Choroid plexus epithelial cell (primary cell): ENCODE results near the gene GPHN.

Source experiments
- DNase-seq: peaks from one replicate; pipeline ENCODE4 v3.0.0-alpha.2; 2010; ENCODE audit warnings: low read depth
- H3K4me3 ChIP-seq: 2 replicates; pipeline ENCODE4 v1.5.1; 2011; ENCODE audit warnings: low read depth, mild to moderate bottlenecking, control low read depth, low read length, moderate library complexity
- TF ChIP-seq, protein P1 (sequence below): conservative IDR thresholded peaks from 2 replicates; pipeline ENCODE4 v1.5.1; 2011; ENCODE audit warnings: low read depth, mild to moderate bottlenecking, control low read depth, inconsistent platforms, low read length, moderate library complexity

Gene GPHN

DNA sequence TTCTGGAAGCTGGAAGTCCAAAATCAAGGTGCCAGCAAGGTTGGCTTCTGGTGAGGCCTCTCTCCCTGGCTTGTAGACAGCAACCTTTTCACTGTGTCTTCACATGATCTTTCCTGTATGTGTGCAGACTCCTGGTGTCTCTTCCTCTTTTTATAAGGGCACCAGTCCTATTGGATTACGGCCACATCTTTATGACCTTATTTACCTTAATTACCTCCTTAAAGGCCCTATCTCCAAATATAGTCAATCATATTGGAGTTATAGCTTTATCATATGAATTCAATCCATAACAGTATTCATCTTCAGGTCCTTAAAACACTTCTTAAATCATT lies 660.1 kb downstream of the GPHN start:
- H3K4me3 ChIP-seq, result no peak overlapping the region
- DNase-seq, result no peak
- TF ChIP-seq, protein P1, sequence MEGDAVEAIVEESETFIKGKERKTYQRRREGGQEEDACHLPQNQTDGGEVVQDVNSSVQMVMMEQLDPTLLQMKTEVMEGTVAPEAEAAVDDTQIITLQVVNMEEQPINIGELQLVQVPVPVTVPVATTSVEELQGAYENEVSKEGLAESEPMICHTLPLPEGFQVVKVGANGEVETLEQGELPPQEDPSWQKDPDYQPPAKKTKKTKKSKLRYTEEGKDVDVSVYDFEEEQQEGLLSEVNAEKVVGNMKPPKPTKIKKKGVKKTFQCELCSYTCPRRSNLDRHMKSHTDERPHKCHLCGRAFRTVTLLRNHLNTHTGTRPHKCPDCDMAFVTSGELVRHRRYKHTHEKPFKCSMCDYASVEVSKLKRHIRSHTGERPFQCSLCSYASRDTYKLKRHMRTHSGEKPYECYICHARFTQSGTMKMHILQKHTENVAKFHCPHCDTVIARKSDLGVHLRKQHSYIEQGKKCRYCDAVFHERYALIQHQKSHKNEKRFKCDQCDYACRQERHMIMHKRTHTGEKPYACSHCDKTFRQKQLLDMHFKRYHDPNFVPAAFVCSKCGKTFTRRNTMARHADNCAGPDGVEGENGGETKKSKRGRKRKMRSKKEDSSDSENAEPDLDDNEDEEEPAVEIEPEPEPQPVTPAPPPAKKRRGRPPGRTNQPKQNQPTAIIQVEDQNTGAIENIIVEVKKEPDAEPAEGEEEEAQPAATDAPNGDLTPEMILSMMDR, result no peak

DNA sequence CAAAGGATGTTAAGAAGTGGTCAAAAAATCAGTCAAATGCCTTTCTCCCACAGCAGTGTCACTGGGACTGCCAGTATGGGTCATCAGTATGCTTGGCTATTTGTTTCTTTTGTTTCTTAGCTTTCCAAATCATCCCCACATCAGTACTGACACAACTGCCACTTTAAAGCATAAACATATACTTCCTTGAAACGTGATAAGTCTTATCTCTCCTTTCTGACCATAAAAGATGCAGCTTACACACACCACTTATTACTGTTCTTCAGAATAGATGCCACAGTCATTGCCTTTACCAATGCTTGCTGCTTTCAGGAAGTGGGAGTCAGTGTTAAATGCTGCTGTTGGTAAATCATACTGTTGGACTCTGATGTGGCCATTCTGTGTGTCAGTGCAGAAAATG lies 662.7 kb downstream of the GPHN start:
- TF ChIP-seq, protein P1, result no peak
- DNase-seq, result peak; percentile 19
- no peak overlapping the region for H3K4me3 ChIP-seq

DNA sequence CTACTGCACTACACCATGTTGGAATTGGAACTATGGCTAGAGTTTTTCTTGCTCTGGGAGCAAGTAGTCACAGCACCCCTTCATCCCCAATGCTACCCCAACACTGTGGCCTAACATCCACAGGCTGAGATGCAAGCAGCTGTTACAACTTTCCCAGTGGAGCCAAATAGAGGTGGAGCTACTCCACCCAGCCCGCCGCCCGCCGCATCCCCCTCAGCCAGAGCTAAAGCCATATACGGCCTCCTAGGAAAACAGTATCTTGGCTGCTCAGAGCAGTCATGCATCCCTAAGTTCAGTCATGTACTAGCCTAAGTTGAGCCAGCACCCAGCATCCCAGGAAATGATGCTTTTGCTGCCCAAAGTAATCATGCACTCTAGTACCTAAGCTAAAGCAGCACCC lies 664.1 kb downstream of the GPHN start:
- H3K4me3 ChIP-seq, result no peak overlapping the region
- TF ChIP-seq, protein P1, result no peak
- no peak for DNase-seq

DNA sequence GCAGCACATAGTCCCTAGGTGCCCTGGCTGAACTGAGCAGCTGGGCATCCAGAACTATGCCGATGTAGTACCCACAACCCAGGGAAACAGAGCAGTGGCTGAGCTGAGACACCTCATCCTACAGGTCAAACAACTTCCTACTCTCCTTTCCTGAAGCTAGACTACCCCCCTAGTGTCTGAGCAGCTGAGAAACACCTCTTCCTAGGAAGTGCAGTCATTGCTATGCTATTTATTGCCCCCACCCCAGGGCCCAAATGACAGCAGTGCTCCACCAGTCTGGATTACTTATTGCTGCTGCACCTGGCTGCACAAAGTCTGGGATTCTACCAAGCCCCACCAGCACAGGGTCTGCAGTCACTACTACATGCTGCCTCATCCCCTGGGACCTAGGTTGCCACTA lies 664.6 kb downstream of the GPHN start:
- no peak overlapping the region for H3K4me3 ChIP-seq
- TF ChIP-seq, protein P1, result no peak
- no peak for DNase-seq

DNA sequence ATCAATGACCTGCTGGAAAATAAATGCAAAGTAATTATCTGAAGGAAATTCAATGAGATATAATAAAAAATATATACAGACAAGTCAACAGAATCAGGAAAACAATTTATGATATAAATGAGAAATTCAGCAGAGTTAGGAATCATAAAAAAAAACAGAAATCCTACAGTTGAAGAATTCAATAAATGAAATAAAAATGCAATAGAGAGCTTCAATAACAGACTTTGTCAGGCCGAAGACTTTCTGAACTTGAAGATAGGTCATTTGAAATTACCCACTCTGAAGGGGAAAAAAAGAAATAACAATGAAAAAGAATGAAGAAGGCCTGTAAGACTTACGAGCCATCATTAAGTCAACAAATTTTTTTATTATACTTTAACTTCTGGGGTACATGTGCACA lies 665.8 kb downstream of the GPHN start:
- no peak overlapping the region for H3K4me3 ChIP-seq
- DNase-seq, result no peak

DNA sequence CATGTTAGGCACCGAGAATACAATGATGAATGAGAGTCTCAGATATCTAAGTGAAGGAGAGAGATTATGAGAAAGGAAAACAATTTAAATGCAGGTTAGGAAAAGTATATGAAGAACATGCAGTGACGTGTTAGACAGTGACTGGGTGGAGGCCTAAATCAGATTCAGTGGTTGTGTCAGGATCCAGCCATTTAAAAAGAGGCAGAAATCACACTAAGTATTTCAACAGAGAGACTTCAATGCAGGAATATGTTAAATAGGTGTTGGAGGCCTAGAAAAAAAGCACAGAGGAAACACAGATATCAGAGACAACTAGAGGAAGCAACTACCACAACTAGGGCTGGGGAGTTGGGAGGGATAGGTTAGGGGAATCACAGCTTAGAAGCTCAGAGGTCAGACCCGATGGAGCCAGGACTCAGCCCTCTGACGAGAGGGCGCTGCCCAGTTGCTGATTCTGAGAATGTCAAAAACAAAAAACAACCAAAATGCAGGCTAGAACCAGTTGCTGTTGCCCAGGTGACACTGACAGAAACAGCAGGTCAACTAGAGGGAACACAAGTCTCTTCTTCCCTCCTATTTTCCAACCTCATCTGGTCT lies 678.3 kb downstream of the GPHN start:
- TF ChIP-seq, protein P1, result no peak
- DNase-seq, result no peak
- H3K4me3 ChIP-seq, result no peak overlapping the region

More for the DNA sequence above, 665.8 kb downstream of the GPHN start:
- TF ChIP-seq, protein P1, result no peak

DNA sequence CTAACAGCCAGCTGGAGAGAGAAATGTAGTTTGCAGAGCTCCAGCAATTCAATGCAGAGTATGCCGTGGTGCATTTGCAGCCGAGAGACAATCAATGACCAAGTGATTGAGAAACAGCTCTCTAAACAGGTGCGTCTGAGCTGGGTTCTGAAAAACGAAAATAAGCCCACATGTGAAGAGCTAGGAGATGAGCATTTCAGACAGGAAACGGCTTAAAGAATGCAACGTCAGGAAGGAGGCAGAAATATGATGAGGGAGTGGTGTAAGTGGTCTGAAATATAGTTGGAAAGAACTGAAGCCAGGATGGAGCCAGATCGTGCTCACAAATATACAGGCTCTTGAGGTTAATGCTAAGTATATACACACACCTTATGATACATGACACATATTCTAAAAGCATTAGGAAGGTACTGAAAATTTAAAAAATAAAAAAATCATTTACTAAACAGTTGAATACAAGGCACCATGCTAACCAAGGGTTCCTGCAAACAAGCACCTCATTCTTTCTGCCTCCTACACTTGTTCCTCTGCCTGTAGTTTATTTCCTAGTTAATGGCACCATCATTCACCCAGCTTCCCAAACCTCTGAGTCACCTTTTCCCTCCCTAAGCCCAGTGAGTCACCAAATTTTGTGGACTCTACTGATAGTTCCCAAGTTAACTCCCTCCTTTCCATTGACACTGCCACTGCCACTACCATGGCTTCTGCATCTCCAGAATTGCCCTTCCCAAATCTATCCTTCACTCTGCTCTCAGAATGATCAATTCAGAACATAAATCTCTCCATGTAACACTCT lies 679.0 kb downstream of the GPHN start:
- peak; percentile 39 for DNase-seq
- TF ChIP-seq, protein P1, result no peak
- no peak overlapping the region for H3K4me3 ChIP-seq
